Measurements from ENCODE around the gene PRKCE. TPM values are rescaled to one million over a fixed set of nuclear protein-coding genes. Genes with fewer than 3 reads are reported as not detected.

PRKCE gene
- total and polyA plus RNA-seq, 2 of the 8 experiments (the other 6 are each of a cell fraction or from before 2014, with no cell fraction given), result 0.54 to 2.1 TPM

- Histone ChIP-seq H3K18ac (ENCODE audit: extremely low read depth, low read length) (no peak overlapping the region), H2AFZ (ENCODE audit: low read length) (no peak overlapping the region), H3K27me3 (replicated peaks in 1 of 4; ENCODE audit: control insufficient read depth in 3 of 4, extremely low read depth in 1 of 4, insufficient read depth in 3 of 4, low read length in 3 of 4) (no peaks in the 10 kb centered on the region), H3K4me2 (ENCODE audit: insufficient read depth in 1 of 2, low read depth in 2 of 2, low read length in 2 of 2) (no peak overlapping the region), H3K9ac (replicated peaks in 1 of 4; ENCODE audit: extremely low read depth in 1 of 4, low read depth in 3 of 4, low read length in 3 of 4) (no peak overlapping the region), H3K9me3 (ENCODE audit: insufficient read depth in 2 of 2, low read depth in 1 of 2, low read length in 1 of 2) (no peaks in the 10 kb centered on the region), H3K4ac (replicated peaks; ENCODE audit: insufficient read length, low read depth, low read length) (no peak overlapping the region), H2BK5ac (ENCODE audit: low read depth, low read length) (no peak overlapping the region), H3K23ac (ENCODE audit: insufficient read length) (no peak overlapping the region), H3K56ac (replicated peaks; ENCODE audit: insufficient read length, low read depth, low read length) (no peak overlapping the region), H4K8ac (ENCODE audit: extremely low read depth, insufficient read depth, low read length) (no peak overlapping the region), H3K14ac (ENCODE audit: insufficient read length) (no peak overlapping the region), H3K23me2 (ENCODE audit: low read depth, low read length) (no peaks in the 10 kb centered on the region), H3K4me3 (ENCODE audit: extremely low read depth in 1 of 4, insufficient read depth in 2 of 4, low read depth in 3 of 4, low read length in 4 of 4) (no peak overlapping the region), H4K20me1 (replicated peaks in 1 of 2; ENCODE audit: control insufficient read depth in 1 of 2, insufficient read depth in 2 of 2, low read length in 2 of 2) (peaks cover 0 to 1% of the 10 kb centered on the region in 2 experiments), H3K4me1 (replicated peaks in 1 of 4; ENCODE audit: control insufficient read depth in 3 of 4, insufficient read depth in 4 of 4, low read length in 3 of 4) (peaks cover 0 to 6% (median 0%) of the 10 kb centered on the region in 4 experiments; a peak in 1 of 7 replicates), H4K91ac (replicated peaks; ENCODE audit: insufficient read length, low read length) (no peak overlapping the region), H3K27ac (ENCODE audit: low read depth, low read length) (no peak overlapping the region), H2BK15ac (ENCODE audit: low read length) (no peak overlapping the region), H2AK5ac (ENCODE audit: low read depth, low read length) (no peak overlapping the region), H4K5ac (ENCODE audit: insufficient read length, low read depth, low read length) (no peak overlapping the region), H2BK20ac (ENCODE audit: low read length) (no peak overlapping the region), H2BK12ac (ENCODE audit: low read depth, low read length) (no peak overlapping the region), H3K79me2 (ENCODE audit: control insufficient read depth in 1 of 2, insufficient read depth in 2 of 2, low read length in 2 of 2) (no peaks in the 10 kb centered on the region), H3K79me1 (ENCODE audit: low read depth, low read length) (no peaks in the 10 kb centered on the region), H2BK120ac (replicated peaks; ENCODE audit: low read depth, low read length) (no peak overlapping the region), H3K36me3 (ENCODE audit: control insufficient read depth in 2 of 4, insufficient read depth in 4 of 4, low read length in 3 of 4) (no peaks in the 10 kb centered on the region)
- ChIA-PET CTCF (ENCODE audit: partially characterized antibody) (no interaction called here), POLR2A (ENCODE audit: partially characterized antibody) (no interaction called here)
- no peak for DNase-seq (ENCODE audit: low read depth in 1 of 2, low spot score in 2 of 2)
- FAIRE-seq, result no peak
- 81% methylated on average over 6 of the region's 6 CpGs; no CpG with 5 or more reads in 1 of the 2 experiments for WGBS, 2 experiments (ENCODE audit: extremely low coverage in 1 of 2, insufficient coverage in 1 of 2, insufficient read length in 1 of 2, insufficient replicate concordance in 2 of 2, low coverage in 1 of 2, low lambda C conversion rate in 2 of 2, missing lambda C conversion rate in 1 of 2)
- no peak for TF ChIP-seq SP1 (IDR thresholded peaks at IDR 0.05; ENCODE audit: low read depth, low read length)
- no peak for TF ChIP-seq KDM1A (IDR thresholded peaks at IDR 0.05; ENCODE audit: borderline replicate concordance, low read length)
- no peak for TF ChIP-seq SP4 (IDR thresholded peaks at IDR 0.05; ENCODE audit: low read length)
- TF ChIP-seq YY1 (IDR thresholded peaks at IDR 0.05; ENCODE audit: low read depth, low read length), result no peak
- TF ChIP-seq POU5F1 (IDR thresholded peaks at IDR 0.05; ENCODE audit: low read depth, low read length), result no peak
- TF ChIP-seq RBBP5 (IDR thresholded peaks at IDR 0.05; ENCODE audit: borderline replicate concordance, low read depth, low read length), result no peak
- TF ChIP-seq E2F6 (IDR thresholded peaks at IDR 0.05), result no peak
- no peak for TF ChIP-seq TAF7 (optimal IDR thresholded peaks at IDR 0.05; ENCODE audit: borderline replicate concordance, low read depth, low read length)
- TF ChIP-seq SIN3A (conservative IDR thresholded peaks at IDR 0.05 in 1 of 2, IDR thresholded peaks at IDR 0.05 in 1 of 2; ENCODE audit: low read depth in 1 of 2, low read length in 2 of 2), result no peak
- no peak for TF ChIP-seq USF2 (IDR thresholded peaks at IDR 0.05; ENCODE audit: low read length)
- TF ChIP-seq RXRA (IDR thresholded peaks at IDR 0.05; ENCODE audit: insufficient read depth, low read depth, low read length), result no peak
- TF ChIP-seq RFX5 (IDR thresholded peaks at IDR 0.05; ENCODE audit: borderline replicate concordance, low read depth, low read length), result no peak
These were observed 290.2 kb downstream of the PRKCE start for GRCh38 chr2:45941531-45942236.
